HG02840 (cell line): ENCODE data around the gene RBMY1J.
"Not testable (repeated sequence)": the region's sequence is repeated elsewhere in the genome, so short reads cannot be mapped to it uniquely, and the experiment has no call there.

Experiments used
- ATAC-seq: cut with Tn5 transposase; IDR thresholded peaks from one replicate; pipeline ENCODE4 v1.9.1; 2021; ENCODE audit warnings: mild to moderate bottlenecking, moderate library complexity, moderate number of reproducible peaks; ENCODE audit not compliant: unreplicated experiment, low FRiP score

RBMY1J gene

DNA sequence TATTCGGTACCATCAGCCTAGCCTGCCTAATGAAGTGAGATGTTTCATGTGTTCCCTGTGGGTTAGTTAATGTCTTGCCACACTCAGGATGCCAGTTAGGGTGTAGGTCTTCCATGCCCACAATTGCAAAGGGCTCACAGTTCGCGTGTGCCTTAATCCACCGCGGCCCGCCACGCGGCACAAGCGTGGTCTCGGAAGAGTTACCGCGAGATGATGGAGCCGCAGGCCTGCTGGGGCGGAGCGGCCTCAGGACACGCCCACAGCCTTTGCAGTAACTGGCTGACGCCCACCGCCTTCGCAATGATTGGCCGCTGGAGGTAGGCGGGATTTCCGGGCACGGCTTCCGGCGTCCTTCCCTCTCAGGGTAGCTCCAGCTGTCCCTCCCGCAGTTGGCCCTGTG is at the start of gene RBMY1J:
TSS of gene RBMY1J (plus strand) at position 301 of the 400 bp plus-strand sequence. CDS start 2,038 bp downstream, outside the sequence.
- not testable (repeated sequence) for ATAC-seq

GRCh38 chrY:22367416-22367815 is 35.8 kb upstream of the RBMY1J start:
- ATAC-seq, result no peak

DNA sequence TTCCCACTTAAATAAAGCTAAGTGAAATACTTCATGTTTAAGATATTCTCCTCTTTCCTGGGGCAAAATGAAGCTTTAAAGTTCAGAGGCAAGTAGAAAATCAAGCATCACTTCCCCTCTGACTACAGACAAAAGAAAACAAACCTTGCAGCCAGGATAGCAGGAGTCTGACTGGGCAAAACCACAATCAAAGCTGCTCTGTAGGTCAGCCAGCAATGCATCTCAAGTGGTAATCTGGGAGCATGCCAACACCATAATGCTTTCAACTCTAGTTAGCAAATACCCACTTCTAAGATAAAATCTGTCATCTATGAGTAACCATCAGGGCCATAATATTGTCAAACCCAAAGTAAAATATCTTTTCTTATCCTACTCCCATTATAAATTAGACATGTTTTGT is 32.6 kb upstream of the RBMY1J start:
- no peak for ATAC-seq

- ATAC-seq, result no peak
These were observed 29.7 kb upstream of the RBMY1J start for GRCh38 chrY:22373494-22373893.

- not testable (repeated sequence) for ATAC-seq
These were observed 41.6 kb downstream of the RBMY1J start for GRCh38 chrY:22444718-22445396.

- ATAC-seq, result not testable (repeated sequence)
These were observed 52.3 kb downstream of the RBMY1J start for GRCh38 chrY:22455522-22455921.

DNA sequence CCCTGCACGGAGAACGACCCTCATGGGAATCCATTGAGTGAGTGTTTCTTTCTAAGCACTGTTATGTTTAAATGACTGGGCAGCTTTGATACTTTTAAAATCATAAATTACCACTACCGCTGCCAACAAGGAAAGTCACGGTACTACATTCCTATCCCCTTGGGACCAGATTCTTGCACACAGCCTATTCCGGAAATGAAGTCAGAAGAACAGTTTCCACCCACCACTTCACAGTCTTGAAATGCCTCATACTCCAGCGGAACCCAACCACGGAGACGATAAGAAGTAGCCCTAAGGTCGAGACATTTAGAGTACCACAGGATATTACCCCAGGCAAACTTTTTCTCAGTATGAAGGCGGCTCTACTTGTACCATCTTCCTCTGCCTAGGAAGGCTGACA is 58.8 kb downstream of the RBMY1J start:
- not testable (repeated sequence) for ATAC-seq
